GM18858 (cell line): ENCODE data around the gene PRR19.

Experiments used
- ATAC-seq: cut with Tn5 transposase; IDR thresholded peaks from one replicate; pipeline ENCODE4 v1.9.1; 2021; ENCODE audit not compliant: unreplicated experiment

PRR19 gene

GRCh38 chr19:42270346-42271044 lies 31.4 kb upstream of the PRR19 start:
- no peak for ATAC-seq

- no peak for ATAC-seq
Observed at GRCh38 chr19:42271045-42271419, 30.9 kb upstream of the PRR19 start.

- no peak for ATAC-seq
Observed at GRCh38 chr19:42271861-42272534, 29.9 kb upstream of the PRR19 start.

DNA sequence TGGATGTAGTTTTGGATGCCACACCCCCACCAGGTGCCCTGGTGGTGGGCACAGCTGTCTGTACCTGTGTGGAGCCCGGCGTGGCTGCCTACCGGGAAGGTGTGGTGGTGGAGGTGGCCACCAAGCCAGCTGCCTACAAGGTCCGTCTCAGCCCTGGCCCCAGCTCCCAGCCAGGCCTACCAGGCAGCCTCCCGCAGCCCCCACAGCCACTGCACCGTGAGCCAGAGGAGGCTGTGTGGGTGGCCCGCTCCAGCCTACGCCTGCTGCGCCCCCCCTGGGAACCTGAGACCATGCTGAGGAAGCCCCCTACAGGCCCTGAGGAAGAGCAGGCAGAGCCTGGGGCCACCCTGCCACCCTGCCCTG lies 29.4 kb upstream of the PRR19 start:
- ATAC-seq, result no peak

DNA sequence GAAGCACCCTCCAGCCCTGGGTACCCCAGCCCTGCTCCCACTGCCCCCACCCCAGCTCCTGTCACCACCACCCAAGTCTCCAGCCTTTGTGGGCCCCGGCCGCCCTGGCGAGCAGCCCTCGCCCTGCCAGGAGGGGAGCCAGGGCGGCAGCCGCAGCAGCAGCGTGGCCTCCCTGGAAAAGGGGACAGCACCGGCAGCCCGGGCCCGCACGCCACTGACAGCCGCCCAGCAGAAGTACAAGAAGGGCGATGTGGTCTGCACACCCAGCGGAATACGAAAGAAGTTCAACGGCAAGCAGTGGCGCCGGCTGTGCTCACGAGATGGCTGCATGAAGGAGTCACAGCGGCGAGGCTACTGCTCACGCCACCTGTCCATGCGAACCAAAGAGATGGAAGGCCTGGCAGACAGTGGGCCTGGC lies 28.9 kb upstream of the PRR19 start:
- no peak for ATAC-seq

DNA sequence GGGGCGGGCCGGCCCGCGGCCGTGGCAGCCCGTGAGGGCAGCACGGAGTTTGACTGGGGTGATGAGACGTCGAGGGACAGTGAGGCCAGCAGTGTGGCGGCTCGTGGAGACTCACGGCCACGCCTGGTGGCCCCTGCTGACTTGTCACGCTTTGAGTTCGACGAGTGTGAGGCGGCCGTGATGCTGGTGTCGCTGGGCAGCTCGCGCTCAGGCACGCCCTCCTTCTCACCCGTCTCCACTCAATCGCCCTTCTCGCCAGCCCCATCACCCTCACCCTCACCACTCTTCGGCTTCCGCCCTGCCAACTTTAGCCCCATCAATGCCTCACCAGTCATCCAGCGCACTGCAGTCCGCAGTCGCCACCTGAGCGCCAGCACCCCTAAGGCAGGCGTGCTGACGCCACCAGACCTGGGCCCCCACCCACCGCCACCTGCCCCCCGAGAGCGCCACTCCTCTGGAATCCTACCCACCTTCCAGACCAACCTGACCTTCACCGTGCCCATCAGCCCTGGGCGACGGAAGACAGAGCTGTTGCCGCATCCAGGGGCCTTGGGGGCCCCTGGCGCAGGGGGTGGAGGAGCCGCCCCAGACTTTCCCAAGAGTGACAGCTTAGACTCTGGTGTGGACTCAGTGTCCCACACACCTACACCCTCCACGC lies 28.4 kb upstream of the PRR19 start:
- no peak for ATAC-seq

DNA sequence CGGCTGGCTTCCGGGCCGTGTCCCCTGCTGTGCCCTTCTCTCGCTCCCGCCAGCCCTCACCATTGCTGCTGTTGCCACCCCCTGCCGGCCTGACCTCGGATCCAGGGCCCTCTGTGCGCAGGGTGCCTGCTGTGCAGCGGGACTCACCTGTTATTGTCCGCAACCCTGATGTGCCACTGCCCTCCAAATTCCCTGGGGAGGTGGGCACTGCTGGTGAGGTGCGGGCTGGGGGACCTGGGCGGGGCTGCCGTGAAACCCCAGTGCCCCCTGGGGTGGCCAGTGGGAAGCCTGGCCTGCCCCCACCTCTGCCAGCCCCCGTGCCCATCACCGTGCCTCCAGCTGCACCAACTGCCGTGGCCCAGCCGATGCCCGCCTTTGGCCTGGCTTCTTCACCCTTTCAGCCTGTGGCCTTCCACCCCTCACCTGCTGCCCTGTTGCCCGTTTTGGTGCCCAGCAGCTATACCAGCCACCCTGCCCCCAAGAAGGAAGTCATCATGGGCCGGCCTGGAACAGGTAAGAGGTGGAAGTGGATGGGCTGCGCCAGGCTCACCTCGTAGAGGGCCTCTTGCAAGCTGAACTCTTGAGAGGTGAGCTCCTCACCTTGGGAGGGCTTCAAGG lies 27.8 kb upstream of the PRR19 start:
- no peak for ATAC-seq

GRCh38 chr19:42275103-42275502 lies 26.8 kb upstream of the PRR19 start:
- ATAC-seq, result no peak

GRCh38 chr19:42275517-42275916 lies 26.4 kb upstream of the PRR19 start:
- no peak for ATAC-seq

GRCh38 chr19:42276284-42276683 lies 25.6 kb upstream of the PRR19 start:
- ATAC-seq, result no peak

DNA sequence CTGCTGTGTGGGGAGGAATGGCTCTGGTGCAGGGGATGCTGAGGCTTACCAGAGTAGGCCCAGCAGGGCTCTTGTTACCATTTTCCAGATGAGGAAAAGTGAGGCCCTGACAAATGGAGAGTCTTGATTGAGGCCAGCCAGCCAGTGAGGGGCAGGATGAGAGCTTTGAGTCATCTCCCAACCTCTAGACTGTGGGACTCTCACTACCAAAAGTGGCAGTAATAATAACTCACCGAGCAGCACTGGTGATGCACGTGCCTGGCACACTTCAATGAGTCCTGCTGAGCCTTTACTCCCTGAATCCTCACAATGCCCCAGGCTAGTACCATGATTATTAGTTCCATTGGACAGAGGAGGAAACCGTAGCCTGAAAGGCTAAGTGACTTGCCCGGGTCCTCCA lies 25.1 kb upstream of the PRR19 start:
- no peak for ATAC-seq

GRCh38 chr19:42277821-42278451 lies 24.0 kb upstream of the PRR19 start:
- ATAC-seq, result no peak

- no peak for ATAC-seq
Observed at GRCh38 chr19:42278452-42279154, 23.3 kb upstream of the PRR19 start.

DNA sequence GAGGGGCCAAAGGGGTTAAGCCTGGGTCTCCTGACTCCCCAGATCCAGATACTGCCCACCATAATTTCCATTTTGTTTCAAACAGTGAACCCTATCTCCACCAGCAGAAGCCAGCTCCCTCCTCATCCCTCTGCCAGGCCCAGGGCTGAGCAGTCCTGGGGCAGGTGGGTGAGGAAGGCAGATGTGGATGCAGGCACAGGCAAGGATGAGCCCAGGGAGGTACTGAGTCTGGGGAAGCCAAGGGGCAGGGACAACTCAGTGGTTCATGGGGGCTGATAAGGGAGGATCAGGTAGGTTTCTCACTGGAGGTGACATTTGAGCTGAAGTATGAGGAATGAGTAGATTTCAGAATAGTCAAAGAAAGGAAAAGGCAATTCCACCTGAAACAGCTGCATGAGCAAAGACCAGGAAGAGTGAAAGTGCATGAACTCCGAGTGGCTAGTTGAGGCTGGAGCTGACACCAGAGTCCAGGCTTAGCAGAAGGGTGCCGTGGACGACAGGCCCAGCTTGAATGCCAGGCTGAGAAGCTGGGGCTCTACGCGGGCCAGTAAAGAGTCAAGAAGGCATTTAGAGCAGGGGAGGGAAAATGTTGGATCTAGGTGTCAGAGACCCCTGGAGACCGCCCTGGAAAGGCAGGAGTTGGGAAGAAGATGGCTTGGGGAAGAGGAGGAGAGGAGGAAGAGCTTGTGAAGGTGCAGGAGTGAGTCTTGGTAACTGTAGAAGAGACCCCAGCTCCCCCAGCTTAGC lies 22.6 kb upstream of the PRR19 start:
- no peak for ATAC-seq

GRCh38 chr19:42279902-42280814 lies 21.8 kb upstream of the PRR19 start:
- ATAC-seq, result no peak

GRCh38 chr19:42280815-42281145 lies 21.2 kb upstream of the PRR19 start:
- no peak for ATAC-seq

GRCh38 chr19:42281146-42281826 lies 20.6 kb upstream of the PRR19 start:
- ATAC-seq, result no peak

GRCh38 chr19:42281827-42282762 lies 19.8 kb upstream of the PRR19 start:
- no peak for ATAC-seq
